SK-N-SH (cell line): ENCODE measurements around the gene RAPH1. TPM values are rescaled to one million over a fixed set of nuclear protein-coding genes. Genes with fewer than 3 reads are reported as not detected.

Experiments
- CTCF ChIA-PET: fragments of 300-600, 350-600 bp; formaldehyde crosslinking; extraction: SDS; loops from one replicate; lab custom pipeline; 2021; lab: Yijun Ruan, JAX
- POLR2A ChIA-PET: fragments of 350-600 bp; sonication (Branson Sonifier 250); formaldehyde crosslinking; extraction: SDS; loops from one replicate; lab custom pipeline; 2020; ENCODE audit warnings: antibody characterized with exemption, inconsistent platforms; lab: Yijun Ruan, JAX
- DNase-seq: peaks from one replicate; pipeline ENCODE4 v3.0.0; 2012
- H2AFZ ChIP-seq: fragments of 200-600 bp; sonication (generic); 2 replicates; pipeline ENCODE4 v1.8.1; 2016; ENCODE audit warnings: antibody characterized with exemption, mild to moderate bottlenecking, low read depth
- H3F3A ChIP-seq: fragments of 200-600 bp; sonication (generic); replicated peaks from 2 replicates; pipeline ENCODE3; 2016; ENCODE audit warnings: antibody characterized with exemption, mild to moderate bottlenecking; ENCODE audit not compliant: insufficient read depth
- H3K27ac ChIP-seq, 2 experiments: fragments of 200-500 bp in 1 of 2; fragments of 200-600 bp in 1 of 2; sonication (Bioruptor generic) in 1 of 2; sonication (generic), shearing (Covaris generic) in 1 of 2; 2 replicates each; pipeline versions ENCODE4 v1.5.1 to v1.6.1; 2014 to 2016; ENCODE audit warnings: low read depth in 2 of 2, inconsistent platforms in 1 of 2, low read length in 1 of 2, mild to moderate bottlenecking in 1 of 2, mixed read lengths in 1 of 2
- H3K27me3 ChIP-seq: fragments of 200-600 bp; sonication (generic), shearing (Covaris generic); 2 replicates; pipeline ENCODE4 v1.6.1; 2016; ENCODE audit warnings: mixed run types; ENCODE audit not compliant: insufficient read depth
- H3K36me3 ChIP-seq, 2 experiments: fragments of 200-500 bp in 1 of 2; fragments of 200-600 bp in 1 of 2; sonication (Bioruptor generic) in 1 of 2; sonication (generic) in 1 of 2; replicated peaks in 1 of 2; 2 replicates each; pipeline versions ENCODE3 to v1.5.1; 2014 to 2016; ENCODE audit warnings: low read length in 1 of 2, mild to moderate bottlenecking in 1 of 2; ENCODE audit not compliant: insufficient read depth in 2 of 2, control insufficient read depth in 1 of 2
- H3K4me1 ChIP-seq, 2 experiments: fragments of 200-500 bp in 1 of 2; fragments of 200-600 bp in 1 of 2; sonication (Bioruptor generic) in 1 of 2; sonication (generic), shearing (Covaris generic) in 1 of 2; 2 replicates each; pipeline versions ENCODE4 v1.5.1 to v1.6.1; 2014 to 2016; ENCODE audit warnings: low read depth in 1 of 2, low read length in 1 of 2, mixed run types in 1 of 2; ENCODE audit not compliant: insufficient read depth in 2 of 2, control insufficient read depth in 1 of 2
- H3K4me2 ChIP-seq: fragments of 200-600 bp; sonication (generic), shearing (Covaris generic); 2 replicates; pipeline ENCODE4 v1.6.1; 2017; ENCODE audit warnings: mixed run types
- H3K4me3 ChIP-seq, 2 experiments: fragments of 200-500 bp in 1 of 2; fragments of 200-600 bp in 1 of 2; sonication (Bioruptor generic) in 1 of 2; sonication (generic), shearing (Covaris generic) in 1 of 2; 2 replicates each; pipeline versions ENCODE4 v1.5.1 to v1.8.1; 2014 to 2016; ENCODE audit warnings: low read depth in 2 of 2, inconsistent platforms in 1 of 2, low read length in 1 of 2, mild to moderate bottlenecking in 1 of 2, mixed read lengths in 1 of 2, moderate library complexity in 1 of 2
- H3K79me2 ChIP-seq: fragments of 200-600 bp; sonication (generic); 2 replicates; pipeline ENCODE4 v1.8.1; 2017; ENCODE audit warnings: mild to moderate bottlenecking; ENCODE audit not compliant: insufficient read depth
- H3K9ac ChIP-seq: fragments of 200-600 bp; sonication (generic); 2 replicates; pipeline ENCODE4 v1.6.1; 2017; ENCODE audit warnings: mixed run types
- H3K9me2 ChIP-seq: fragments of 200-600 bp; sonication (generic); 2 replicates; pipeline ENCODE4 v1.6.1; 2017; ENCODE audit warnings: mixed run types
- H3K9me3 ChIP-seq: fragments of 200-600 bp; sonication (generic); 2 replicates; pipeline ENCODE4 v1.6.1; 2017; ENCODE audit warnings: mixed run types, mild to moderate bottlenecking, moderate library complexity
- H4K20me1 ChIP-seq: fragments of 200-600 bp; sonication (generic); 2 replicates; pipeline ENCODE4 v1.6.1; 2017; ENCODE audit warnings: mild to moderate bottlenecking, mixed run types; ENCODE audit not compliant: insufficient read depth
- ELF1 ChIP-seq: IDR thresholded peaks from 2 replicates; pipeline ENCODE4 v1.4.0; 2012
- FOSL2 ChIP-seq: IDR thresholded peaks from 2 replicates; pipeline ENCODE4 v1.4.0; 2012; ENCODE audit warnings: low read depth, mild to moderate bottlenecking, moderate library complexity, borderline replicate concordance
- FOXM1 ChIP-seq: IDR thresholded peaks from 2 replicates; pipeline ENCODE4 v1.4.0; 2012; ENCODE audit warnings: low read depth, mild to moderate bottlenecking
- GABPA ChIP-seq: IDR thresholded peaks from 2 replicates; pipeline ENCODE4 v1.4.0; 2012; ENCODE audit warnings: low read depth, mild to moderate bottlenecking
- GATA2 ChIP-seq: sonication (generic); formaldehyde crosslinking; IDR thresholded peaks from 2 replicates; pipeline ENCODE4 v1.5.0; 2020; ENCODE audit warnings: mild to moderate bottlenecking, missing genetic modification reagents
- JUND ChIP-seq: IDR thresholded peaks from 2 replicates; pipeline ENCODE4 v1.4.0; 2012
- NRF1 ChIP-seq: IDR thresholded peaks from 2 replicates; pipeline ENCODE4 v1.6.1; 2012; ENCODE audit warnings: low read depth, mild to moderate bottlenecking, low read length
- RAD21 ChIP-seq: IDR thresholded peaks from 2 replicates; pipeline ENCODE4 v1.6.1; 2012; ENCODE audit warnings: mild to moderate bottlenecking, low read length
- RFX5 ChIP-seq: IDR thresholded peaks from 2 replicates; pipeline ENCODE4 v1.6.1; 2012; ENCODE audit warnings: mild to moderate bottlenecking, improper control_type of control experiment, low read length
- RXRA ChIP-seq: IDR thresholded peaks from 2 replicates; pipeline ENCODE4 v1.4.0; 2012; ENCODE audit warnings: low read depth, mild to moderate bottlenecking, borderline replicate concordance
- TAF1 ChIP-seq: IDR thresholded peaks from 2 replicates; pipeline ENCODE4 v1.6.1; 2012; ENCODE audit warnings: low read depth, mild to moderate bottlenecking, low read length, moderate library complexity, borderline replicate concordance
- YY1 ChIP-seq: IDR thresholded peaks from 2 replicates; pipeline ENCODE4 v1.4.0; 2012; ENCODE audit warnings: low read depth, mild to moderate bottlenecking
- WGBS: methylation state at CpG from one replicate; pipeline ENCODE4 v1.1.6; 2017; ENCODE audit warnings: low lambda C conversion rate; 5-methylcytosine and 5-hydroxymethylcytosine counted together
- polyA plus RNA-seq, 3 experiments: library from polyadenylated mRNA; depleted of rRNA; stranded (reverse); fragments of >200 nt; gene quantifications; 2 replicates each; pipeline ENCODE4 v1.2.3, GENCODE V29; 2012
- TF ChIP-seq, protein P1 (sequence below): IDR thresholded peaks from 2 replicates; pipeline ENCODE4 v1.6.1; 2012; ENCODE audit warnings: mild to moderate bottlenecking, low read depth, low read length, moderate library complexity
- TF ChIP-seq, protein P2 (sequence below): IDR thresholded peaks from 2 replicates; pipeline ENCODE4 v1.4.0; 2012; ENCODE audit warnings: low read depth, borderline replicate concordance
- TF ChIP-seq, protein P3 (sequence below): IDR thresholded peaks from 2 replicates; pipeline ENCODE4 v1.4.0; 2012; ENCODE audit warnings: low read depth, borderline replicate concordance
- TF ChIP-seq, protein P4 (sequence below): fragments of 200-600 bp; sonication (generic); IDR thresholded peaks from 2 replicates; pipeline ENCODE4 v1.6.1; 2017; ENCODE audit warnings: antibody characterized with exemption, mild to moderate bottlenecking, moderate library complexity
- TF ChIP-seq, protein P5 (sequence below): IDR thresholded peaks from 2 replicates; pipeline ENCODE4; 2012

Gene RAPH1
- polyA plus RNA-seq, 1 of the 3 experiments (the other 2 are of a cell fraction) = 6.7 TPM

DNA sequence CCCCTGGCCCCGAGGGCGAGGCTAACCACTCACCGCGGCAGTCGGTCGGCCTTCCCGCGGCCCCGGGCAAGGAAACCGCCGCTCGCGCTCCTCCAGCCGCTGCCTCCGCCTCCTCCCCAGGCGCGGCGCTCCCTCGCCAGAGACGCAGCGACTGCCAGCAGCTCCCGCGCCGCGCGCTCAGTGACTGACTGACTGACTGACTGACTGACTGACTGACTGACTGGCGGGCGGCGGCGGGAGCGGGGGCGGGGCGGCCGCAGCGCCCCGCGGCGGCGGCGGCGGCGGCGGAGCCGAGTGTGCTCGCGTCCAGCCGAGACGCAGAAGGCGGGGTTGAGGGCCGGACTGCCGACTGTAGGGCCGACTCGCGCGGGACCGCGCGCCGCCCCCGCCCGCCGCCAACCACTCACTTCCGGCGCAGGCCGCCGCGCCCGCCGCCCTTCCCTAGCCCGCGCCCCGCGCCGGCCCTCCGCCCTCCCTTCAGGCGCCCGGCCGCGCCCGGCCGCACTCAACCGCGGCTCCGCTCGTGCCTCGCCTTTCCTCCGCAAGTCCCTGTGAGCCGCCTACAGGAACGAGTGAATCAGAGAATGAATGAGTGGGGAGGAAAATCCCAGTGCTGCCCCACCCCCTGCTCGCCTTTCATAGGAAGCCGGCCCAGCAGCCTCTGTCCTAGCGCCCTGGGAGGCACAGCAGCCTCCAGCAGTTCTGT is at the start of gene RAPH1 (continued):
- TF ChIP-seq GATA2 (CRISPR knock-in tag) = no peak
- no peak for TF ChIP-seq RXRA
- TF ChIP-seq, protein P1, sequence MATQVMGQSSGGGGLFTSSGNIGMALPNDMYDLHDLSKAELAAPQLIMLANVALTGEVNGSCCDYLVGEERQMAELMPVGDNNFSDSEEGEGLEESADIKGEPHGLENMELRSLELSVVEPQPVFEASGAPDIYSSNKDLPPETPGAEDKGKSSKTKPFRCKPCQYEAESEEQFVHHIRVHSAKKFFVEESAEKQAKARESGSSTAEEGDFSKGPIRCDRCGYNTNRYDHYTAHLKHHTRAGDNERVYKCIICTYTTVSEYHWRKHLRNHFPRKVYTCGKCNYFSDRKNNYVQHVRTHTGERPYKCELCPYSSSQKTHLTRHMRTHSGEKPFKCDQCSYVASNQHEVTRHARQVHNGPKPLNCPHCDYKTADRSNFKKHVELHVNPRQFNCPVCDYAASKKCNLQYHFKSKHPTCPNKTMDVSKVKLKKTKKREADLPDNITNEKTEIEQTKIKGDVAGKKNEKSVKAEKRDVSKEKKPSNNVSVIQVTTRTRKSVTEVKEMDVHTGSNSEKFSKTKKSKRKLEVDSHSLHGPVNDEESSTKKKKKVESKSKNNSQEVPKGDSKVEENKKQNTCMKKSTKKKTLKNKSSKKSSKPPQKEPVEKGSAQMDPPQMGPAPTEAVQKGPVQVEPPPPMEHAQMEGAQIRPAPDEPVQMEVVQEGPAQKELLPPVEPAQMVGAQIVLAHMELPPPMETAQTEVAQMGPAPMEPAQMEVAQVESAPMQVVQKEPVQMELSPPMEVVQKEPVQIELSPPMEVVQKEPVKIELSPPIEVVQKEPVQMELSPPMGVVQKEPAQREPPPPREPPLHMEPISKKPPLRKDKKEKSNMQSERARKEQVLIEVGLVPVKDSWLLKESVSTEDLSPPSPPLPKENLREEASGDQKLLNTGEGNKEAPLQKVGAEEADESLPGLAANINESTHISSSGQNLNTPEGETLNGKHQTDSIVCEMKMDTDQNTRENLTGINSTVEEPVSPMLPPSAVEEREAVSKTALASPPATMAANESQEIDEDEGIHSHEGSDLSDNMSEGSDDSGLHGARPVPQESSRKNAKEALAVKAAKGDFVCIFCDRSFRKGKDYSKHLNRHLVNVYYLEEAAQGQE = 0 out of 2 replicates have a peak, but pooled peaks have one; percentile 40
- no peak; the same call in 1 of the 2 replicates for TF ChIP-seq RAD21
- TF ChIP-seq, protein P2, sequence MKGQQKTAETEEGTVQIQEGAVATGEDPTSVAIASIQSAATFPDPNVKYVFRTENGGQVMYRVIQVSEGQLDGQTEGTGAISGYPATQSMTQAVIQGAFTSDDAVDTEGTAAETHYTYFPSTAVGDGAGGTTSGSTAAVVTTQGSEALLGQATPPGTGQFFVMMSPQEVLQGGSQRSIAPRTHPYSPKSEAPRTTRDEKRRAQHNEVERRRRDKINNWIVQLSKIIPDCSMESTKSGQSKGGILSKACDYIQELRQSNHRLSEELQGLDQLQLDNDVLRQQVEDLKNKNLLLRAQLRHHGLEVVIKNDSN = no peak
- TF ChIP-seq RFX5 = no peak
- TF ChIP-seq, protein P3, sequence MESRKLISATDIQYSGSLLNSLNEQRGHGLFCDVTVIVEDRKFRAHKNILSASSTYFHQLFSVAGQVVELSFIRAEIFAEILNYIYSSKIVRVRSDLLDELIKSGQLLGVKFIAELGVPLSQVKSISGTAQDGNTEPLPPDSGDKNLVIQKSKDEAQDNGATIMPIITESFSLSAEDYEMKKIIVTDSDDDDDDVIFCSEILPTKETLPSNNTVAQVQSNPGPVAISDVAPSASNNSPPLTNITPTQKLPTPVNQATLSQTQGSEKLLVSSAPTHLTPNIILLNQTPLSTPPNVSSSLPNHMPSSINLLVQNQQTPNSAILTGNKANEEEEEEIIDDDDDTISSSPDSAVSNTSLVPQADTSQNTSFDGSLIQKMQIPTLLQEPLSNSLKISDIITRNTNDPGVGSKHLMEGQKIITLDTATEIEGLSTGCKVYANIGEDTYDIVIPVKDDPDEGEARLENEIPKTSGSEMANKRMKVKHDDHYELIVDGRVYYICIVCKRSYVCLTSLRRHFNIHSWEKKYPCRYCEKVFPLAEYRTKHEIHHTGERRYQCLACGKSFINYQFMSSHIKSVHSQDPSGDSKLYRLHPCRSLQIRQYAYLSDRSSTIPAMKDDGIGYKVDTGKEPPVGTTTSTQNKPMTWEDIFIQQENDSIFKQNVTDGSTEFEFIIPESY = no peak
- peak; percentile 42; the same call in 1 of the 2 replicates for TF ChIP-seq TAF1
- TF ChIP-seq JUND = no peak; the same call in 1 of the 2 replicates
- peak; percentile 35; the same call in 1 of the 2 replicates for TF ChIP-seq GABPA
- TF ChIP-seq, all 33 proteins: peak for 8

DNA sequence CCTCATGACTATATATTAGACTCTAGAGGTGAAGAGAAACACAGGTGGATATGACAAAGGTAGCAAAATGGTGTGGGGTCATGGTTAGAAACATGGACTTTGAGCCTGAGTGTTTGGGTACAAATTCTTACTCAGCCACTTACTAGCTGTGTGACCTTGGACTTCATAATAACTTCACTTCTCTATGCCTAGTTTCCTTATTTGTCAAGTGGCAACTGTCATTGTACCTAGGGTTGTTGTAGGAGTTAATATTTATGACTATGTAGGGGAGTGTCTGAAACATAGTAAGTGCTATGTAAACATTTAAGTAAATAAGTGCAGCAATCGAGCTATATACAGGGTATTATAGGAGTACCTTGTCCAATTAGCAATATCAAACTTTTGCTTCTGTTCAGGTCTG is 49.7 kb upstream of the RAPH1 start:
- 76% methylated on average over 1 of the region's 1 CpG for WGBS
- no peak for DNase-seq
- TF ChIP-seq, protein P2 = no peak
- TF ChIP-seq ELF1 (no peak), GATA2 (CRISPR knock-in tag) (no peak), JUND (no peak), NRF1 (no peak), FOXM1 (no peak), YY1 (no peak), TAF1 (no peak), FOSL2 (no peak)
- TF ChIP-seq, protein P3 = no peak
- TF ChIP-seq, protein P4, sequence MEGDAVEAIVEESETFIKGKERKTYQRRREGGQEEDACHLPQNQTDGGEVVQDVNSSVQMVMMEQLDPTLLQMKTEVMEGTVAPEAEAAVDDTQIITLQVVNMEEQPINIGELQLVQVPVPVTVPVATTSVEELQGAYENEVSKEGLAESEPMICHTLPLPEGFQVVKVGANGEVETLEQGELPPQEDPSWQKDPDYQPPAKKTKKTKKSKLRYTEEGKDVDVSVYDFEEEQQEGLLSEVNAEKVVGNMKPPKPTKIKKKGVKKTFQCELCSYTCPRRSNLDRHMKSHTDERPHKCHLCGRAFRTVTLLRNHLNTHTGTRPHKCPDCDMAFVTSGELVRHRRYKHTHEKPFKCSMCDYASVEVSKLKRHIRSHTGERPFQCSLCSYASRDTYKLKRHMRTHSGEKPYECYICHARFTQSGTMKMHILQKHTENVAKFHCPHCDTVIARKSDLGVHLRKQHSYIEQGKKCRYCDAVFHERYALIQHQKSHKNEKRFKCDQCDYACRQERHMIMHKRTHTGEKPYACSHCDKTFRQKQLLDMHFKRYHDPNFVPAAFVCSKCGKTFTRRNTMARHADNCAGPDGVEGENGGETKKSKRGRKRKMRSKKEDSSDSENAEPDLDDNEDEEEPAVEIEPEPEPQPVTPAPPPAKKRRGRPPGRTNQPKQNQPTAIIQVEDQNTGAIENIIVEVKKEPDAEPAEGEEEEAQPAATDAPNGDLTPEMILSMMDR = no peak
- TF ChIP-seq, protein P5, sequence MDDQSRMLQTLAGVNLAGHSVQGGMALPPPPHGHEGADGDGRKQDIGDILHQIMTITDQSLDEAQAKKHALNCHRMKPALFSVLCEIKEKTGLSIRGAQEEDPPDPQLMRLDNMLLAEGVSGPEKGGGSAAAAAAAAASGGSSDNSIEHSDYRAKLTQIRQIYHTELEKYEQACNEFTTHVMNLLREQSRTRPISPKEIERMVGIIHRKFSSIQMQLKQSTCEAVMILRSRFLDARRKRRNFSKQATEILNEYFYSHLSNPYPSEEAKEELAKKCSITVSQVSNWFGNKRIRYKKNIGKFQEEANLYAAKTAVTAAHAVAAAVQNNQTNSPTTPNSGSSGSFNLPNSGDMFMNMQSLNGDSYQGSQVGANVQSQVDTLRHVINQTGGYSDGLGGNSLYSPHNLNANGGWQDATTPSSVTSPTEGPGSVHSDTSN = no peak

More for the DNA sequence above, 49.7 kb upstream of the RAPH1 start:
- Histone ChIP-seq H3K27ac (no peak overlapping the region), H3K4me3 (no peak overlapping the region), H2AFZ (no peak overlapping the region), H4K20me1 (no peaks in the 10 kb centered on the region), H3K9me3 (no peaks in the 10 kb centered on the region), H3K27me3 (no peaks in the 10 kb centered on the region), H3K4me2 (no peak overlapping the region), H3K36me3 (no peaks in the 10 kb centered on the region), H3K79me2 (no peaks in the 10 kb centered on the region), H3K9me2 (no peaks in the 10 kb centered on the region), H3K9ac (no peak overlapping the region), H3K4me1 (peaks cover 5 to 12% of the 10 kb centered on the region in 2 experiments; a peak in 3 of 4 replicates), H3F3A (no peaks in the 10 kb centered on the region)
- POLR2A ChIA-PET = no interaction called here
- CTCF ChIA-PET = interaction anchor here (0.6 kb wide), 1 partner anchor 1816 kb away, joined by 3 read pairs; no protein-coding TSS in a partner anchor
